Activated CD4-positive, alpha-beta T cell treated with anti-CD3 and anti-CD28 coated beads for 4 hours (primary cell): ENCODE measurements around the gene HPCAL1.

Experiments used
- DNase-seq, 2 donors: peaks; one replicate each; pipeline ENCODE4 v3.0.0-alpha.2; 2020

Gene HPCAL1

GRCh38 chr2:10392951-10393639 lies 90.4 kb downstream of the HPCAL1 start:
- DNase-seq: no peak

GRCh38 chr2:10393640-10393982 lies 90.9 kb downstream of the HPCAL1 start:
- DNase-seq: no peak

- DNase-seq: no peak
These were observed 93.2 kb downstream of the HPCAL1 start for GRCh38 chr2:10395893-10396292.

- DNase-seq: no peak
These were observed 93.8 kb downstream of the HPCAL1 start for GRCh38 chr2:10396464-10396863.

GRCh38 chr2:10397297-10397875 lies 94.7 kb downstream of the HPCAL1 start:
- no peak for DNase-seq

GRCh38 chr2:10397878-10398277 lies 95.2 kb downstream of the HPCAL1 start:
- no peak for DNase-seq

- DNase-seq: no peak
These were observed 95.8 kb downstream of the HPCAL1 start for GRCh38 chr2:10398496-10398895.

- DNase-seq: no peak
These were observed 96.7 kb downstream of the HPCAL1 start for GRCh38 chr2:10399358-10399757.

- DNase-seq: no peak
These were observed 97.3 kb downstream of the HPCAL1 start for GRCh38 chr2:10400002-10400401.

GRCh38 chr2:10400568-10400977 lies 97.9 kb downstream of the HPCAL1 start:
- DNase-seq: no peak

GRCh38 chr2:10400978-10401951 lies 98.6 kb downstream of the HPCAL1 start:
- DNase-seq: no peak

- no peak for DNase-seq
These were observed 99.4 kb downstream of the HPCAL1 start for GRCh38 chr2:10402062-10402585.

- no peak for DNase-seq
These were observed 100.0 kb downstream of the HPCAL1 start for GRCh38 chr2:10402653-10403215.

GRCh38 chr2:10404324-10405143 lies 101.8 kb downstream of the HPCAL1 start:
- DNase-seq: no peak

GRCh38 chr2:10405448-10405847 lies 102.7 kb downstream of the HPCAL1 start:
- no peak for DNase-seq

- DNase-seq: no peak
These were observed 103.3 kb downstream of the HPCAL1 start for GRCh38 chr2:10406016-10406415.

GRCh38 chr2:10406491-10407188 lies 103.9 kb downstream of the HPCAL1 start:
- DNase-seq: no peak

GRCh38 chr2:10407432-10407831 lies 104.7 kb downstream of the HPCAL1 start:
- no peak for DNase-seq

GRCh38 chr2:10407841-10408648 lies 105.3 kb downstream of the HPCAL1 start:
- DNase-seq: peak; percentile 58 to 66
